GM13976 (cell line): Measurements from ENCODE around the gene SHD.

Experiments used
- DNase-seq: peaks from one replicate; pipeline ENCODE4 v3.0.0; 2012; ENCODE audit warnings: low spot score
- in situ Hi-C: fragments of 300-500 bp; cut with MboI; formaldehyde crosslinking; loops from one replicate; pipeline ENCODE4 v1.12.0; 2022; ENCODE audit warnings: low sequenced_read_pairs, mixed read lengths, inconsistent platforms; ENCODE audit not compliant: unreplicated experiment
- TF ChIP-seq, protein P1 (sequence below): IDR thresholded peaks from 2 replicates; pipeline ENCODE4 v1.5.1; 2012; ENCODE audit warnings: borderline replicate concordance, mild to moderate bottlenecking; ENCODE audit not compliant: insufficient read depth; ENCODE audit errors: extremely low read depth, missing control alignments, control extremely low read depth

The SHD gene

DNA sequence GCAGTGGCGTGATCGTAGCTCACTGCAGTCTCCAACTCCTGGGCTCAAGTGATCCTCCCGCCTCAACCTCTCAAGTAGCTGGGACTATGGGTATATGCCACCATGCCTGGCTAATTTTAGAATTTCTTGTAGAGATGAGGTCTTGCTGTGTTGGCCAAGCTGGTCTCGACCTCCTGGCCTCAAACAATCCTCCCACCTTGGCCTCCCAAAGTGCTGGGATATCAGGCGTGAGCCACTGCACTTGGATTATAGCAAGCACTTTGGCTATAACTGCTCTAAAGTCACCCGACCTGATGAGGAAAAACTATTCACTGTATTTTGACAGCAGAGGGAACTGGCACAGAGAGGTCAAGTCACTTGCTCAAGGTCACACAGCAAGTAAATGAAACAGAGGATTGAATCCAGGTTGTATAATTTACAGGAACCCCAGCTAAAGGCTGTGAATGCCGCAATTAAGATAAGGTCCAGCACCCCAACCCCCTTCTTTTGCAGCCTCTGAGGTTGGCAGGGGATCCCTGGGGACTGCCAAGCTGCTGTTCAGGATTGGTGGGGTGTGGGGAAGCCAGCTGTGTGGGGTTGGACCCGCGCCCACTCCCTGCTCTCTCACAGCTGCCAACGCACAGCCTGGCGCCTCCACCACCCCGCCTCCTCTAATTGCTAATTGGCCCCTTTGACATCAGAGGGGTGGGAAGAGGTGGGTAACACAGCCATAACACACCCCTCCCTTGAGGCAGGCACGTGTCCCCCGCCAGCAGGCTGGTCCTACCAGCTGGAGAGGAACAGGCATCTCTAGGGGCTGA is 17.1 kb downstream of the SHD start:
- peak; percentile 32 for DNase-seq
- TF ChIP-seq, protein P1, sequence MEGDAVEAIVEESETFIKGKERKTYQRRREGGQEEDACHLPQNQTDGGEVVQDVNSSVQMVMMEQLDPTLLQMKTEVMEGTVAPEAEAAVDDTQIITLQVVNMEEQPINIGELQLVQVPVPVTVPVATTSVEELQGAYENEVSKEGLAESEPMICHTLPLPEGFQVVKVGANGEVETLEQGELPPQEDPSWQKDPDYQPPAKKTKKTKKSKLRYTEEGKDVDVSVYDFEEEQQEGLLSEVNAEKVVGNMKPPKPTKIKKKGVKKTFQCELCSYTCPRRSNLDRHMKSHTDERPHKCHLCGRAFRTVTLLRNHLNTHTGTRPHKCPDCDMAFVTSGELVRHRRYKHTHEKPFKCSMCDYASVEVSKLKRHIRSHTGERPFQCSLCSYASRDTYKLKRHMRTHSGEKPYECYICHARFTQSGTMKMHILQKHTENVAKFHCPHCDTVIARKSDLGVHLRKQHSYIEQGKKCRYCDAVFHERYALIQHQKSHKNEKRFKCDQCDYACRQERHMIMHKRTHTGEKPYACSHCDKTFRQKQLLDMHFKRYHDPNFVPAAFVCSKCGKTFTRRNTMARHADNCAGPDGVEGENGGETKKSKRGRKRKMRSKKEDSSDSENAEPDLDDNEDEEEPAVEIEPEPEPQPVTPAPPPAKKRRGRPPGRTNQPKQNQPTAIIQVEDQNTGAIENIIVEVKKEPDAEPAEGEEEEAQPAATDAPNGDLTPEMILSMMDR: no peak
- in situ Hi-C loops: no loop called here

DNA sequence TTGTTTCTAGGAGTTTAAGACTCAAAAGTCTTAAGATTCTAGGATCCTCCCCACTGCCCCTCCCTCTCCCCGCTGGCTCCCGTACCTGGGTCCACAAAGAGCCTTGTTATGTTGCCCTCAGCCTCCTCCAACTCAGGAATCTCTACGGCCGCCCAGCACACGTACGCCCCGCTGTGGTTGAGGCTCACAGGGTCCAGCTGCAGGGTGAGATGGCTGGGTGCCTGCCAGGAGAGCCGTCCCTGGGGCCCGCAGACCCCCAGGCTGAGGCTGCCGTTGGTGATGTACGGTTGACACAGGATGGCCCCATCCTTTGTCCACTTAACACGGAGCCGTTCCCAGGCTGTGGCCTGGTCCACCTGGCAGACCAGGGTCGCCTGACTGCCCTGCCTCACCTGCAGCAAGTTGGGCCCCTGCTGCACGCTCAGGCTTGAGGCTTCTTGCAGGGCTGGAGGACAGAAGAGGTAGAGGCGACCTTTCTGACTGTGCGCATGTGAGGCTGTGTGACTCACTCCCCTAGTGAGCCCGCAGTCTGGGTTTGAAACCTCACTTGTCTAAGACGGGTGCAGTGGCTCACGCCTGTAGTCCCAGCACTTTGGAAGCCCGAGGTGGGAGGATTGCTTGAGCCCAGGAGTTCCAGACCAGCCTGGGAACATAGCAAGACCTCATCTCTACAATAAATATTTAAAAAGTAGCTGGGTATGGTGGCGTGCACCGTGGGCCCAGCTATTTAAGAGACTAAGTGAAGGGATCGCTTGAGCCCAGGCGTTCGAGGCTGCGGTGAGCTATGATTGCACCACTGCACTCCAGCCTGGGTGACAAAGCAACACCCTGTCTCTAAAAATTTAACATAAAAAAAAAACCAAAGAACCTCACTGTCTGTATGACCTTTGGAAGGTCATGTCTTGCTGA is 19.1 kb downstream of the SHD start:
- TF ChIP-seq, protein P1: no peak
- in situ Hi-C loops: no loop called here
- no peak for DNase-seq

DNA sequence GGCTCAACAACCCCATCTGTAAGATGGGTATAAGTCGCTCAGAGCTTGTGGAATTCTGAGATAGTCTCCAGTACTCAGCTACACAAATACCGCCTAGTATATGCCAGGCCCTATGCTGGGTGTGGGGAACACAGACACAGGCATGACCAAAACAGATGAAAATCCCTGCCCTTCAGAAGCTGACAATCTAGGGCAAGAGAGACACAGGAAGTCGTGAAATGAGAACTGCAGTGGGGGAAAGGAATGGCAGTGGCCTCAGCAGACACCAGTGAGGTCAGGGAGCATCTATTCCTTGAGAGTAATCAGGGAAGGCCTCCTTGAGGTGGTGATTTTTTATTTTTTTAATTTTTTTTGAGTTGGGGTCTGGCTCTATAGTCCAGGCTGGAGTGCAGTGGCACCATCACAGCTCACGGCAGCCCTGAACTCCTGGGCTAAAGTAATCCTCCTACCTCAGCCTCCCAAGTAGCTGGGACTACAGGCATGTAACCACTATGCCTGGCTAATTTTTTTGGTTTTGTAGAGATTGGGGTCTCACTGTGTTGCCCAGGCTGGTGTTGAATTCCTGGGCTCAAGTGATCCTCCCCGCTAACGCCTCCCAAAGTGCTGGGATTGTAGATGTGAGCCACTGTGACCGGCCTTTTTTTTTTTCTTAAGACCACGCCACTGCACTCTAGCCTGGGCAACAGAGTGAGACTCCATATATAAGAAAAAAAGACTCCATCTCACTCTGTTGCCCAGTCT is 19.9 kb downstream of the SHD start:
- TF ChIP-seq, protein P1: no peak
- in situ Hi-C loops: no loop called here

DNA sequence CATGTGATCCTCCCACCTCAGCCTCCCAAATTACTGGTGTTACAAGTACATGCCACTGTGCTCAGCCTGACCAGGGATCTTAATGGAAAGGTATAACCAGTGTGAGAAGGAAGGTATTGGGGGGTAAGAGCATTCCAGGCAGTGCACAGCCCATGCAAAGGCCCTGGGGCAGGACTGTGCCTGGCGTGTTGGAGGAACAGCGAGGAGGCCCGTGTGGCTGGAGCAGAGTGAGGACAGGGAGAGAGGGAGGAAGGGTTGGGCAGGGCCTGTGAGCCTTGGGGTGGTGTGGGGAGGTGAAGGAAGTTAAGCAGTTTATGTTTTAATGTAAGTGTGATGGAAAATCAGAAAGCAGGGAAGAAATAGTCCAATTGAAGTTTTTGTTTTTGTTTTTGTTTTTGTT is 21.5 kb downstream of the SHD start:
- in situ Hi-C loops: no loop called here

More for the DNA sequence above, 19.9 kb downstream of the SHD start:
- no peak for DNase-seq

DNA sequence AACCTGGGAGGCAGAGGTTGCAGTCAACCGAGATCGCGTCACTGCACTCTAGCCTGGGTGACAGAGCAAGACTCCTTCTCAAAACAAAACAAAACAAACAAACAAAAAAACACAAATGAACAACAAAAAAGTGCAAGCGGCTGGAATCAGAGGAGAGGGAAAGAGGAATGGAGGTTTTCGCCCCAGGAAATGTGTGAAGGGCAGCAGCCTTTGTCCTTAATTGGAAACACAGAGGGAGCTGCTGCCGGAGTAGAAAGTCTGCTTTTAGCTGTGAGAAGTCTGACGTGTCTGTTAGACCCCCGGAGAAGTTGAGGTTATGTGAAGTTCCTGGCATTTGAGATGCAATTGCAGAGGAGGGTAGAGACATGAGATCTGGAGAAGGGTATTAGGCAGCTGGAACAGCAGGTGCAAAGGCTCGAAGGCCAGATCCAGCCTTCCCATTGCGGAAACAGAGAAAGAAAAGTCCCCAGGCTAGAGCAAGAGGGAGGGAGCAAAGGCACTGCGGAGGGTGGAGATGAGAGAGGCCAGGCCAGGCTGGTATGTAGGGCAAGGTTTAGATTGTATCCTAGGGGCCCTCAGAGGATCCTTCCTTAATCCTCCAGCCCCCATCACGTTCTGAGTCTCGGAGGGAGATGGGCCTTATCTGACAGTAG is 22.6 kb downstream of the SHD start:
- DNase-seq: no peak
- in situ Hi-C loops: no loop called here
- TF ChIP-seq, protein P1: no peak

More for the DNA sequence above, 21.5 kb downstream of the SHD start:
- TF ChIP-seq, protein P1: no peak
- no peak for DNase-seq
